K562 (cell line): Measurements from ENCODE around the gene CDC42EP5. TPM values are rescaled to one million over a fixed set of nuclear protein-coding genes. Genes with fewer than 3 reads are reported as not detected.

Experiments
- BCLAF1 ChIP-seq, 2 experiments: fragments of 450-650 bp in 1 of 2; IDR thresholded peaks; 2 replicates each; pipeline ENCODE4 v1.6.1; 2011 to 2017; ENCODE audit warnings: low read depth in 2 of 2, antibody characterized with exemption in 1 of 2, borderline replicate concordance in 1 of 2, low read length in 1 of 2, mild to moderate bottlenecking in 1 of 2, mixed read lengths in 1 of 2; ENCODE audit not compliant: control insufficient read depth in 1 of 2
- EHMT2 ChIP-seq: fragments of 450-650 bp; IDR thresholded peaks from 2 replicates; pipeline ENCODE4 v1.6.1; 2018; ENCODE audit warnings: antibody characterized with exemption
- FOS ChIP-seq: IDR thresholded peaks from 3 replicates; pipeline ENCODE4 v1.6.1; 2011; ENCODE audit not compliant: insufficient read length; ENCODE audit errors: extremely low read depth
- GATA2 ChIP-seq: sonication (generic); formaldehyde crosslinking; IDR thresholded peaks from 2 replicates; pipeline ENCODE4 v1.4.0; 2020; ENCODE audit warnings: mild to moderate bottlenecking, missing genetic modification reagents
- IRF2 ChIP-seq: sonication (generic); formaldehyde crosslinking; IDR thresholded peaks from 2 replicates; pipeline ENCODE4 v1.8.1; 2022; ENCODE audit warnings: mild to moderate bottlenecking, missing genetic modification reagents
- KAT7 ChIP-seq: sonication (generic); formaldehyde crosslinking; IDR thresholded peaks from 2 replicates; pipeline ENCODE4 v1.8.0; 2022; ENCODE audit warnings: missing genetic modification reagents, mild to moderate bottlenecking, borderline replicate concordance
- MTA1 ChIP-seq: fragments of 450-650 bp; IDR thresholded peaks from 2 replicates; pipeline ENCODE4 v1.6.1; 2017; ENCODE audit warnings: borderline replicate concordance
- NEUROD1 ChIP-seq: fragments of 150-350 bp; IDR thresholded peaks from 2 replicates; pipeline ENCODE4 v1.6.1; 2014; ENCODE audit warnings: borderline replicate concordance, low read length, low read depth; ENCODE audit not compliant: partially characterized antibody
- NFATC3 ChIP-seq: fragments of 450-650 bp; IDR thresholded peaks from 2 replicates; pipeline ENCODE4 v1.6.1; 2017; ENCODE audit warnings: mild to moderate bottlenecking
- OTX1 ChIP-seq: fragments of 450-650 bp; formaldehyde crosslinking; IDR thresholded peaks from 2 replicates; pipeline ENCODE4 v1.4.0; 2022; ENCODE audit warnings: mild to moderate bottlenecking
- SMAD3 ChIP-seq: fragments of 450-650 bp; formaldehyde crosslinking; conservative IDR thresholded peaks from 2 replicates; pipeline ENCODE4 v1.4.0; 2020; ENCODE audit warnings: mild to moderate bottlenecking
- ZKSCAN8 ChIP-seq: fragments of 200-800 bp; sonication (Bioruptor generic); IDR thresholded peaks from 2 replicates; pipeline ENCODE4 v1.6.1; 2016; ENCODE audit warnings: missing genetic modification characterization, missing compliant biosample characterization
- ZNF324 ChIP-seq: fragments of 250-450 bp; sonication (Bioruptor Pico); IDR thresholded peaks from 2 replicates; pipeline ENCODE4 v1.4.0; 2020; ENCODE audit warnings: mild to moderate bottlenecking
- ZNF354B ChIP-seq: fragments of 250-450 bp; sonication (Bioruptor Pico); IDR thresholded peaks from 2 replicates; pipeline ENCODE4 v1.4.0; 2020
- ZNF41 ChIP-seq: fragments of 250-450 bp; sonication (Bioruptor Pico); conservative IDR thresholded peaks from 2 replicates; pipeline ENCODE4 v1.4.0; 2020; ENCODE audit warnings: mild to moderate bottlenecking
- ZNF511 ChIP-seq: sonication (generic); formaldehyde crosslinking; IDR thresholded peaks from 2 replicates; pipeline ENCODE4 v1.8.0; 2022; ENCODE audit warnings: mild to moderate bottlenecking, missing genetic modification reagents
- ZNF785 ChIP-seq: fragments of 250-450 bp; sonication (Bioruptor Pico); IDR thresholded peaks from 2 replicates; pipeline ENCODE4 v1.4.0; 2020; ENCODE audit warnings: mild to moderate bottlenecking
- polyA plus RNA-seq, 8 experiments: library from polyadenylated mRNA; depleted of rRNA in 4 of 8; stranded (reverse) in 5 of 8; unstranded in 3 of 8; fragments of >200 nt; fragmentation: Nextera tagmentation in 2 of 8; fragmentation: Illumina TruSeq in 1 of 8; extraction: Ambion mirVana in 2 of 8; extraction: Trizol in 1 of 8; gene quantifications; 2 replicates each; pipeline versions ENCODE4 v1.2.1 to v1.2.3, GENCODE V29; 2011 to 2014; ENCODE audit warnings: inconsistent platforms in 1 of 8, missing spikeins in 1 of 8
- total RNA-seq, 7 experiments: library from RNA; depleted of rRNA in 6 of 7; stranded (reverse); fragments of >200 nt in 6 of 7; fragmentation: Illumina TruSeq in 2 of 7; extraction: Trizol in 2 of 7; gene quantifications; 2 replicates each; pipeline versions ENCODE4 v1.2.1 to v1.2.3, GENCODE V29; 2011 to 2021; ENCODE audit warnings: low replicate concordance in 1 of 7

The CDC42EP5 gene
- total and polyA plus RNA-seq, 9 of the 15 experiments (the other 6 are each of a cell fraction or from before 2014, with no cell fraction given) = 0.15 to 0.38 TPM; not detected in 7

GRCh38 chr19:54470276-54470887, 2.7 kb downstream of the CDC42EP5 start (continued):
- no peak for TF ChIP-seq GATA2 (CRISPR knock-in tag)
- no peak for TF ChIP-seq BCLAF1 (IDR thresholded peaks at IDR 0.05; ENCODE audit: borderline replicate concordance in 1 of 2, control insufficient read depth in 1 of 2, low read depth in 2 of 2, low read length in 1 of 2)
- TF ChIP-seq KAT7 (CRISPR knock-in tag) = no peak
- no peak for TF ChIP-seq IRF2 (CRISPR knock-in tag)
- TF ChIP-seq ZNF354B (CRISPR knock-in tag) = no peak
- no peak for TF ChIP-seq FOS
- TF ChIP-seq ZNF511 = no peak
- peak; percentile 49; the same call in 1 of the 2 replicates for TF ChIP-seq MTA1
- TF ChIP-seq ZKSCAN8 (CRISPR knock-in tag) = no peak
- TF ChIP-seq ZNF785 (CRISPR knock-in tag) = no peak
- TF ChIP-seq NFATC3 = no peak
- TF ChIP-seq OTX1 (CRISPR knock-in tag) = 0 out of 2 replicates have a peak, but pooled peaks have one; percentile 35
- no peak for TF ChIP-seq EHMT2
- no peak for TF ChIP-seq ZNF41
- no peak for TF ChIP-seq SMAD3 (CRISPR knock-in tag)
- no peak for TF ChIP-seq ZNF324 (CRISPR knock-in tag)
- no peak for TF ChIP-seq NEUROD1
